ENCODE data around the gene LTO1.

Gene LTO1

DNA sequence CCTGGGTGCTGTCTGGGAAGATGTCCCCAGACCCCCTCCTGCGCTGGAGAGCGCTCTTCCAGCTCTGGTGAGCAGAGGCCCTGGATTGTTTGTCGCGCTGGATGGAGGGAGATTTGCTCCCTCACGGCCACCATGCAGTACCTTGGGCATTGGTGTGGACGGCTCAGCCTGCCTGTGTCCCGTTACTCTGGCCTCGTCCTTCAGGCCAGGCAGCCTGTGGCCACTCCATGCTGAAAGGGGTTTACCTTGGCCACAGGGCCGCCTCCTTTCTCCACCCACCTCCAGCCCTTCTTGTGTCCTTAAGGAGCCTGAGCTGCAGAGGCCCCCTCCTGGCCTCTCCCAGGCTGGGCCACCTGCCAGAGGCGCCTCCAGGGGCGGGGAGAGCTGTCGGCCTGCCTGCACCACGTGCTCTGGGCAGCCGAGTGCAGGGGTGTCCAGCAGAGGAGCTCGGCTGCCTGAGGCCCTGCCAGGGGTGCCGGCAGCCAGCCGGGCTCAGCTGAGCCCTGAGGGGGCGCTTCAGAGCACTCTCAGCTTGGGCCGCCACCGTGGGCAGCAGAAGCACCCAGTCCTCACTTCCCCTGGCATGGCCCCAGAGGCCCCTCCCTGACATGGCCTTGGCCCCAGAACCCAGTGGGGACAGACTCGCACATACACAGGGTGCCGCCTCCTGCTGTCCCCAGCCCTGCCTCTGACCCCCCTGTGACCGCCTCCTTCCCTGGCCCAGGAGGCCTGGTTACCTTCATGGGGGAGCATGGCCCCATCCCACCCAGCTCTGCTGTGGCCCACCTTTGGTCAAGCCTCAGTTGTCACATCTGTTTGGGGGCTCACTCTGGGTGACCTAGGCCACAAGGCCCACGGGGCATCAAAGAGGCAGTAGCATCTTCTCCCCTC lies 30.8 kb downstream of the LTO1 start:
- no peak for DNase-seq

DNA sequence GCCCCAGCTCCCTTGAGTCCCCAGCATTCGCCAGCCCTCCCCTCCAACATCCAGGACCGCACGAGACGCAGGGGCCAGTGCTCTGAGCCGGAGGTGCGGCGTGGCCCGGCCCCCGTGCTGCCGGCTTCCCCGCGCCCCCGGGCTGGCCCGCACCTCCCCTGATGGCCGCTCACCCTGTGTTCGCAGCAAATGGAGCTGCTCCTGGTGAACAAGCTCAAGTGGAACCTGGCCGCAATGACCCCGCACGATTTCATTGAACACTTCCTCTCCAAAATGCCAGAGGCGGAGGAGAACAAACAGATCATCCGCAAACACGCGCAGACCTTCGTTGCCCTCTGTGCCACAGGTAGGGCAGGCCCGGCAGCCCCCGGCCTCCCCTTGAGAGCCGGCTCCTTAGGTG lies 31.5 kb downstream of the LTO1 start:
- no peak for DNase-seq

DNA sequence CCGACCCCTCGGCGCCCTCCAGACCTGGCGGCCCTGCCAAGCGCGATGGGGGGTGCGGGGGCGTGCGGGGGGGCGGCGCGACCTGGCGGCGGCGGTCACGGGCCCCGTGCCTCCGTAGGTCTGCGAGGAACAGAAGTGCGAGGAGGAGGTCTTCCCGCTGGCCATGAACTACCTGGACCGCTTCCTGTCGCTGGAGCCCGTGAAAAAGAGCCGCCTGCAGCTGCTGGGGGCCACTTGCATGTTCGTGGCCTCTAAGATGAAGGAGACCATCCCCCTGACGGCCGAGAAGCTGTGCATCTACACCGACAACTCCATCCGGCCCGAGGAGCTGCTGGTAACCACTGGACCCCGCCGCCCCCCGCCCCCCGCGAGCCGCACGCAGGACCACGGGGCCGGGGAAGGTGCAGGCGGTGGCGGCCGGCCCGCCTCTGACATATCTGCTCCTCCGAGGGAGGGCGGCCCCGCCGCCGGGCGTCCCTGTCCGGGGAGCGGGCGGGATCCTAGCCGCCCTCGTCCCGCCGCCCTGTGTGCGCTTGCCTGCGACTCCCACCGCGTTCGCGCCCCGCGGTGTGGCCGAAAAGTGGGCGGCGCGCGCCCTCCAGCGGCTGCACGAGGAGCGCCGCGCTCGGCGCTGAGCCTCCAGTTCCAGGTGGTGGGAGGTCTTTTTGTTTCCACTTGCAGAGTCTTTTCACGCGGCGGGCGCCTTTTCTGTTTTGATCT lies 32.1 kb downstream of the LTO1 start:
- DNase-seq: no peak

DNA sequence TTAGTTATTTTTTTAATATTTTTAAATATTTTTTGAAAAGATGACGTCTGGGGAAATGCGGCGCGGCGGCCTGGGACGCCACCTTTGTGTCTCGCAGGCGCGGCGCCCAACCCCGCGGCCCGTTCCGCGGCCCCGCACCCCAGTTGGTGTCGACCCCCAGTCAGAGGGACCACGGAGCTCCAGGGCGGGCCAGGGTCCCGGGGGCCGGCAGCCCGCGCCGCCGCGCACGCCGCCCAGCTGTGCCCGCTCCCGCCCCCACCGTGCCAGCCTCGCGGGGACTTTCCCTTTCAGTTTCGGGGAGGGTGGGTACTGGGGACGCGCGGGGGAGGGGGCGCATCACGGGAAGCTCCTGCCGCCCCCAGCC lies 32.6 kb downstream of the LTO1 start:
- no peak for DNase-seq

DNA sequence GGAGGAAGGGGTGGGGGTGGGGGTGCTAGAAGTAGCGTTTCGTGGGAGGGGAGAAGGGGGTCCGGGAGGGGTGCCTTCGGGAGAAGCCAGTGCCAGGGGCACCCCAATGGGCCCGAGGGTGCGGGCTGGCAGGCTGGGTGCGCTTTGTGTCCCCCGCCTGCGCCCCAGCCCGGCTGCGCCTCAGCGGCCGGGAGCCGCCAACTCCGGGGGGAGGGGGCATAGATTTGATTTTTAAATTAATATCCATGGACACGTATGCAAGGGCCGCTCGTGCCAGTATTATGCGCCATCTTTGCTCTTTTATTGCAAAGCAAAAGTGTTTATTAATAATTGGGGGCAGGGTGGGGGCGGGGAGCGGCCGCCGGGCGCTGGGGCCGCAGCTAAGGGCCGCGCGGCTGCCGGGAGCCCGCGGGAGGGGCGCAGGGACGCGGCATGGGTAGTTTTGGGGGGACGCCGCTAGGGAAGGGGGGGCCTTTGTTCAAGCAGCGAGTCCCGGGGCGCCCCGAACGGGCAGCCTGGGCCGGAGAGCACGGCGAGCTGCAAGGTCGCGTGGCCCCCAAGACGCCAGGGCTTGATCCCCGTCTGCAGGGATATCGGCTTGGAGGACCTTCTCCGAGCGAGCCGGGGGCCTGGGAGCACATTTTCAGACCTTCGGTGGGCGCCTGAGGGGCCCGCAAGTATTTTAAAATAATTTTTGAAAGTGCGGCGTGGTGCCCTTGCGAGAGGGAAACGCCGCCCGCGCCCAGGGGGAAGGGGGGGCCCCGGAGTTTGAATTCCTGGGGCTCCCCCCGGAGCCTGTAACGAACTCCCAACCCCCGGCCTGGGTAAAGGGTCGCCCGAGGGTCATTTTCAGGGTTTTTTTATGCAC lies 33.2 kb downstream of the LTO1 start:
- DNase-seq: no peak

DNA sequence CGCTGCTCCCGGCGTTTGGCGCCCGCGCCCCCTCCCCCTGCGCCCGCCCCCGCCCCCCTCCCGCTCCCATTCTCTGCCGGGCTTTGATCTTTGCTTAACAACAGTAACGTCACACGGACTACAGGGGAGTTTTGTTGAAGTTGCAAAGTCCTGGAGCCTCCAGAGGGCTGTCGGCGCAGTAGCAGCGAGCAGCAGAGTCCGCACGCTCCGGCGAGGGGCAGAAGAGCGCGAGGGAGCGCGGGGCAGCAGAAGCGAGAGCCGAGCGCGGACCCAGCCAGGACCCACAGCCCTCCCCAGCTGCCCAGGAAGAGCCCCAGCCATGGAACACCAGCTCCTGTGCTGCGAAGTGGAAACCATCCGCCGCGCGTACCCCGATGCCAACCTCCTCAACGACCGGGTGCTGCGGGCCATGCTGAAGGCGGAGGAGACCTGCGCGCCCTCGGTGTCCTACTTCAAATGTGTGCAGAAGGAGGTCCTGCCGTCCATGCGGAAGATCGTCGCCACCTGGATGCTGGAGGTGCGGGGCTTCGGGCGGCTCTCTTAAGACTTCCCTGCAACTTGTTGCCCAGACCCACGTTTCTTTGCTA lies 34.1 kb downstream of the LTO1 start, which contains the start of gene CCND1:
Gene CCND1, plus strand, starts transcription at position 162 of the 587 bp plus-strand sequence. Its CDS starts 158 bp downstream, at position 320.
- DNase-seq: no peak

DNA sequence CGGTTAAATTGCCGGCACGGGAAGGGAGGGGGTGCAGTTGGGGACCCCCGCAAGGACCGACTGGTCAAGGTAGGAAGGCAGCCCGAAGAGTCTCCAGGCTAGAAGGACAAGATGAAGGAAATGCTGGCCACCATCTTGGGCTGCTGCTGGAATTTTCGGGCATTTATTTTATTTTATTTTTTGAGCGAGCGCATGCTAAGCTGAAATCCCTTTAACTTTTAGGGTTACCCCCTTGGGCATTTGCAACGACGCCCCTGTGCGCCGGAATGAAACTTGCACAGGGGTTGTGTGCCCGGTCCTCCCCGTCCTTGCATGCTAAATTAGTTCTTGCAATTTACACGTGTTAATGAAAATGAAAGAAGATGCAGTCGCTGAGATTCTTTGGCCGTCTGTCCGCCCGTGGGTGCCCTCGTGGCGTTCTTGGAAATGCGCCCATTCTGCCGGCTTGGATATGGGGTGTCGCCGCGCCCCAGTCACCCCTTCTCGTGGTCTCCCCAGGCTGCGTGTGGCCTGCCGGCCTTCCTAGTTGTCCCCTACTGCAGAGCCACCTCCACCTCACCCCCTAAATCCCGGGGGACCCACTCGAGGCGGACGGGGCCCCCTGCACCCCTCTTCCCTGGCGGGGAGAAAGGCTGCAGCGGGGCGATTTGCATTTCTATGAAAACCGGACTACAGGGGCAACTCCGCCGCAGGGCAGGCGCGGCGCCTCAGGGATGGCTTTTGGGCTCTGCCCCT lies 34.7 kb downstream of the LTO1 start:
- DNase-seq: no peak

DNA sequence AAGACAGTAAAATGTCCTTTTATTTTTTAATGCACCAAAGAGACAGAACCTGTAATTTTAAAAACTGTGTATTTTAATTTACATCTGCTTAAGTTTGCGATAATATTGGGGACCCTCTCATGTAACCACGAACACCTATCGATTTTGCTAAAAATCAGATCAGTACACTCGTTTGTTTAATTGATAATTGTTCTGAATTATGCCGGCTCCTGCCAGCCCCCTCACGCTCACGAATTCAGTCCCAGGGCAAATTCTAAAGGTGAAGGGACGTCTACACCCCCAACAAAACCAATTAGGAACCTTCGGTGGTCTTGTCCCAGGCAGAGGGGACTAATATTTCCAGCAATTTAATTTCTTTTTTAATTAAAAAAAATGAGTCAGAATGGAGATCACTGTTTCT lies 35.3 kb downstream of the LTO1 start:
- DNase-seq: no peak

DNA sequence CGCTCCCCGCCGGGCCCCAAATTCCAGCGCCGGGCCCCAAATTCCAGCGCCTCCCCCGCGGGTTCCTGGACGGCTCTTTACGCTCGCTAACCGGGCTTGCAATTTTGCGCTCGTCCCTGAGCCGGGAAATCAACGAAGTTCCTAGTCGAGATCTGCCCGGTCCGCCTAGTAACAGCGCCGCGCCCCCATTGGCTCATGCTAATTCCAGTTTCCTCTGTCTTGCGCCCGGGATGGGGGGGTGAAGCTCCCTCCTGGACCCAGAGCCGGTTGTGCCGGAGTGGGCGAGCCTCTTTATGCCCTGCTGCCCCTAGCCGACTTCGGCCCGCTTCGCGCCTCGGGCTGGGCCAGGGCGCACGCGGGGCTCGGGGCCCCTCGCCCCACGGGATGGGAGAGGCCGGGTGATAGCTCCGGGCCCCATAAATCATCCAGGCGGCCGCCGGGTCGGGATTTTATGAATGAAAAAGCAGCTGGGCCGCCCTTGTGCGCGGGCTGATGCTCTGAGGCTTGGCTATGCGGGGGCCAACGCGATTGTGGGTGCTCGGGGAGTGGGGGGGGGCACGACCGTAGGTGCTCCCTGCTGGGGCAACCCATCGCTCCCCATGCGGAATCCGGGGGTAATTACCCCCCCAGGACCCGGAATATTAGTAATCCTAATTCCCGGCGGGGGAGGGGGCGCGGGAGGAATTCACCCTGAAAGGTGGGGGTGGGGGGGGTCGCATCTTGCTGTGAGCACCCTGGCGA lies 36.0 kb downstream of the LTO1 start:
- DNase-seq: no peak

DNA sequence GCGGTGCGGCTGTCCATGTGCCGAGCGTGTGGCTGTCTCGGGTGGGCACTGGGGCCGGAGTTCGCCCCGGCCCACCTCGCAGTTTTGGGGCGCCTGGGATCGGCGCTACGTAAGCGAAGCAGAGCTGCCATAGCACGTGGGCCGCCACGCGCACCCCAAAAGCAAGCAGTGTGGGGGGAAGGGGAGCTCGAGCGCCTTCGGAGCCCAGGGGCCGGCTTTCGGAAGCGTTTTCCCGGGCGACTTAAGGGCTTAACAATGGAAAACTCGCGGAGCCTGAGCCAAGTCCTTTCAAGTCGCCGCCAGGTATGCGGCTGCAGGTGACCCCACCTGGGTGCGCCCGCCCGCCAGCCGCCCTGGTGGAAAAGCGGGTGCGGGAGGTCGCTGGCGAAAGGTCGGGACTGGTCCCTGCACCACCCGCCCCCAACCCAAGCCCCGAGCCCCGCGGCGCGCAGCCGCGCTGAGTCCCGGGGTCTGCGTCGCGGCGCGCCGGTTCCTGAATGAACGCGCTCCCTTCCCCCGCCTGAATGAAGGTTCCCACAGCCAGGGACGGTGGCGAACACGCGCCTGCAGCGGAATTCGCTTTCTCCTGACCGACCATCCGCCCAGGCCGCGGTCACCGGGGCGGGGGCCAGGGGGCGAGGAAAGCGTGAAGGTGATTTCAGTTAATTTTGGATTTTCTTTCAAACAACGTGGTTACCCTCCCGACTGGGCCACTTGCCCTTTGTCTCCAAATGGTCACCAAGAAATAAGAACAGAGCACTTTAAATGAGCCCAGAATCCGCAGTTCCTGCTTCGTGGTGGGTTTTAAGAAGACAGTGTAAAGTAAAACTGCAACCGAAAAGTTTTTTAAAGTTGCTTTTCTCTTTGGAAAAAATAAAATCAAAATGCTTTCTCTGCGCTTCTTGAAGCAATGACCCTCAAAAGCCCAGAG lies 36.9 kb downstream of the LTO1 start:
- no peak for DNase-seq

DNA sequence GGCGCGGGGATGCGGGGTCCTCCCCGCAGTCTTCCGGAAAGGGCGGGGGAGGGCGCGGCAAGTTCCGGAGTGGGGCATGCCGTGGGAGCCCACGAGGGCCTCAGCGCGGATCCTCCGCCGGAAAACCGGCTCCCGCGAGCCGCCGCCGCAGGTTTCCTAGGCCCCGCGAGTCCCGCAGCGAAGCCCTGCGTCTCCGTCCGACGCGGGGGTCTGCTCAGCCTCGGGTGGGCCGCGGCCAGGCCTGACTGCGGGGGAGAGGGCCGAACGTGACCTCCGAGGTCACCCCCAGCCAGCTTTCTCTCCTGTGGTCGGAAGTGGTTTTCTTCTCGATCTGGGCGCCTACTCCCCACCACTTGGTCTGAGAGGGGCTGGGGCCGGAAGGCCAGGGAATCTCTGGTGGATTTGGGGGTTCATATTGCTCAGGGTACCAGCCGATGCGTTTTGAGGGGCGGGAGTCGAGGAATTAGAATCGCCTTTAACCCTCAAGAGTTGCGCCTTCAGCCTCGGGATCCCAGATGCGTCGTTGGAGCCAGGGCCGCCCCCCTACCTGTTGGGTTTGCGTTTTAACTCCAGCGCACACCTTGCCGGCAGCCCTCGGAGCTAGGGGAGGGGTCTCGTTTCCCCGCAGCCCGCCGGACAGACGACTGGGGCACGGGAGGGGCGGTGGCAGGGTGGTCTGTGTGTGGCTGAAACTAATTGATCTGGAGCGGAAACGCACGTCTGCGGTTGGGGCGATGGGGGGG lies 37.8 kb downstream of the LTO1 start:
- DNase-seq: no peak

DNA sequence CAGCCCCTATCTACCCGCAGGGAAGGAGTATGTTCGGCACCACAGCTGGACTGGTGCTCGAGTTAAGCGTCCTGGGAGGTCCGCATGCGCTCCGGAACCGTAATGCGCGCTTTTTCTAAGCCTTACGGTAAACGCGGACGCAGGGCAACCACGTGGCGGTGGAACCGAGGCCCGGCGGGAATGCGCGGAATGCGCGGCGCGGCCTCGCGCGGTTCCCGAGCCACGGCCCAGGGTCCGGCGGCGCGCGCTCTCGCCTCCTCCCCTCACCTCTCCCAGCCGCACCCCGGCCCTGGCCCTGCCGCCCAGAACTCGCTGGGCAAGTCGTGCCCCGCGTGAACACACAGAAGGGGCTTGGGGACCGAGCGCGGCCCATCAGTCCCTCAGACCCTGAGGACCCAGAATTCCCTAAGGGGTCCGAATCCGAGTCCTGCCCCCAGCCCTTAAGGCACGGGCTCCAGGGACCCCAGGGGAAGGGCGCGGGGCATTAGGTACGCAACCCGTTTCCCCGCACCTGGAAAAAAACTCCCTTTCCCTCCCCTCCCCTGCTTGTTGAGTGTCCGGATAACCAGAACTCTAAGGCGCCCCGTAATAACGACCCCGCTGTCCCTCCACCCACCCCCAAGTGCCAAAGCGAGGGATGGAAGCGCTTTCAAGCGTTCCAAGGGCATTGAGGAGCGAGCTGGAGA lies 38.5 kb downstream of the LTO1 start:
- DNase-seq: no peak

DNA sequence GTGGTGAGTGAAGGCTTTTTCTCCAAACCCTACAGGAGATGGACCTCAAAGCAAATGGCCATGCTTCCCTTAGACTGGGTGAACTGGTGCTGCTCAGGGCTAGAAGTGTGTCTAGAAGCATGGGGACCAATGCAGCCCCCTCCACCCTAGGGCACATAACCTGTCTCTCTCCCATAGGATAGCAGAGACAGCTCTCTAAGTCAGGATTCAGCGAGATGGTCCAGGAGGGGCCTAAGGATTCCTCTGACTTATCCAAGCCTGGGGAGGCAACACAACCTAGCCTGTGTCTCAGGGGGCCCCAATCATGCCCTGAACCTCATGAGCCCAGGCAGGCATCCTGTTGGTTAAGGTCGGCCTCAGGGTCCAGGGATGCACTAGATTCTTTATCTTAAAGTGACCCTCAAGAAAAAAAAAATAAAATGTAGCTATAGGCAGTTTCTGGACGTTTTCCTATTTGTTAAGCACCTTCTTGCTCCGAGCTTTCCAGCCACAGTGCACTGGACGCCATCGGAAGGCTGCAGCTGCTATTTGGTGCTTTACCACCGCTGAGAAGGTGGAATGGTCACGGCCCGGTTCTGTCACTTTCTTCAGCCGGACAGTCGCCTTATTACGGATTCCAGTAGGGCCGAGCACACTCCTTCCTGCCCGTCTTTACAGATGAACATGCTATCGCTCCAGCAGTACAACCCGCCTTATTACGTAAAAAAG lies 39.2 kb downstream of the LTO1 start:
- no peak for DNase-seq

DNA sequence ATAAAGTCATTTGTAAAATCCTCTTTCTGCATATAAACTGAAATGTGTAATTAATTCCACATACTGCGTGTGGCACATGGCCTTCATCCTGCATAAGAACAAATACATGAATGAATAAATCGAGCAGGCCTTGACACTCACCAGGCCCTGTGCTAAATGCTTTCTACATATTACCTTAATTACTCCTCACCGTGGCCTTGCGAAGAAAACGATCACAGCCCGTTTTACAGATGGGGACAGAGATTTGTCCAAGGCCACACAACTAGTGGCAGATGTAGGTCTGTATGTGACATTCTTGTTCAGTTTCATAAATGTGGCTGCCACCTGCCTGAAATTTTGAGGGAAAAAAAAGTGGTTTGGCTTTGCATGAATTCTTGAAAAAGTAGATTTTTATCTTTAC lies 40.0 kb downstream of the LTO1 start:
- DNase-seq: no peak

DNA sequence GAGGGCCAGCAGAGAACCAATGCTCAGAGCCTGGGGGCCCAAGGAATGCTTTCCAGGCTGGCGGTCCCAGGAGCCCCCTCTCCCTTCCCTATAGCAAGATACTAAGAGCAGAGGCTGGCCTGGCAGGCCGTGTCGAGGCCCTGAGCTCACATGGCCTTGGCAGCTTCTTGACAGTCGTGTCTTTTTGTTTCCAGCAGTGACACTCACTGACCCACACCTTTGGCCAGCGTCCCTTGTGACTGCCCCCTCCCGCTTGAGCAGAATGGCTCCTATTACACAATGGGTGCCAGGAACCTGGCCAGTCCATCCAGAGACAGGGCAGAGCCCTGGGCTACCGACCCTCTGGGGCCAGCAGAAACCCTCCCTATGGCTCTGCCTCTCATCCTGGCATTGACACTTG lies 40.6 kb downstream of the LTO1 start:
- no peak for DNase-seq

DNA sequence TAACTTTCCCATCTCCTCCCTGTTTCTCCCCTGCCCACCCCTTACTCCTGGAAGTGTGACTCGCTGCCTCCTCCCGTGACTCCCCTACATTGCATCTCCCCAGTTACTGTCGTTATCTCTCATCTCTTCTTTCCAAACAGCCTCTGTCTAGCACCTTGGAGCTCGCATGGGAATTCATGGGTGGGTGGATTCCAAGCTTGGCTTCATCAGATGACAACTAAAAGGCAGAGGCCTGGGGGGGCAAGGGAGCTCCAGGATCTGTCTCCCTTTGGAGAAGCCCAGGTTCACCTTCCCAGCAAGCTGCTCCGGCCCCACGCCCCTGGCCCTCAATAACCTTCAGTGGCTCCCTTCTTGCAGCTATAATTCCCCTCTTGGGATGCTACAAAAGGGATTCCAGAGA lies 41.1 kb downstream of the LTO1 start:
- DNase-seq: no peak

DNA sequence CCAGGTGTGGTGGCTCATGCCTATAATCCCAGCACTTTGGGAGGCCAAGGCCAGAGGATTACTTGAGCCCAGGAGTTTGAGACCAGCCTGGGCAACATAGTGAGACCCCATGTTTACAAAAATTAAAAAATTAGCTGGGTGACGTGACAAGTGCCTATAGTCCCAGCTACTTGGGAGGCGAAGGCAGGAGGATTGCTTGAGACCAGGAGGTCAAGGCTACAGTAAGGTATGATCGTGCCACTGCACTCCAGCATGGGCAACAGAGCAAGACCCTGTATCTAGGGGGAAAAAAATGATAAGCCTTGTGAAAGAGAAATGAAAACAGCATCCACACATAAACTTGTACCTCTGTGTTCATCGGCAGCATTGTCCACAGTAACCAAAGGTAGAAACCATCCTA lies 42.3 kb downstream of the LTO1 start:
- DNase-seq: no peak

DNA sequence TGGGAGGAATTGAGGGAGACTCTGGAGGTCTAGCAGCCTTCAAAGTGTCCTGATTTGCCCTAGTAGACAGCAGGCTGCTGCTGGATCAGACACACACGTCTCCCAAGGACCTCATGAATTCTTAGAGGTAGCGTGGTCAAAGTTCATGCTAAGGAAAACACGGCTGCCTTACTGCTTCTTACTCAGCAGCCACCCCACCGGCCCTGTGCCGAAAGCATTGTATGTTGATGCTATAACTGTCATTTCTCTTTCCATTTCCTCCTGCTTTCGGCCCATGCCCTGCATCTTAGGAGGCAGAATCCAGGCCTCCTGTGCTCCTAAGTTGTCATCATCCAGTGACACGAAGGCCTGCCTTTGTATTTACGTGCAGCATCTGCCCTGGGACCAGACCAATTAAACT lies 44.7 kb downstream of the LTO1 start:
- no peak for DNase-seq
